Esophagus (tissue), 2 donors: Measurements from ENCODE around the gene EPS8L1. TPM values are rescaled to one million over a fixed set of nuclear protein-coding genes. Genes with fewer than 3 reads are reported as not detected.
"Not testable (repeated sequence)": the region's sequence is repeated elsewhere in the genome, so short reads cannot be mapped to it uniquely, and the experiment has no call there.

Source experiments
- H3K27ac ChIP-seq, 2 donors: one replicate each; pipeline ENCODE4 v1.5.1; 2013; ENCODE audit warnings: low read depth in 2 of 2, mild to moderate bottlenecking in 2 of 2, inconsistent platforms in 1 of 2, low read length in 1 of 2, moderate library complexity in 1 of 2
- H3K27me3 ChIP-seq, 2 donors: one replicate each; pipeline ENCODE4 v1.6.1; 2013; ENCODE audit warnings: low read length in 2 of 2, control low read depth in 1 of 2, mild to moderate bottlenecking in 1 of 2; ENCODE audit not compliant: insufficient read depth in 2 of 2, control insufficient read depth in 1 of 2
- H3K36me3 ChIP-seq, 2 donors: one replicate each; pipeline ENCODE4 v1.6.1; 2013; ENCODE audit warnings: low read length in 1 of 2; ENCODE audit not compliant: control insufficient read depth in 2 of 2, insufficient read depth in 2 of 2
- H3K4me1 ChIP-seq, 2 donors: one replicate each; pipeline ENCODE4 v1.6.1; 2013; ENCODE audit warnings: low read length in 1 of 2; ENCODE audit not compliant: control insufficient read depth in 2 of 2, insufficient read depth in 2 of 2
- H3K4me3 ChIP-seq, 2 donors: one replicate each; pipeline ENCODE4 v1.5.1; 2013; ENCODE audit warnings: low read length in 2 of 2, mild to moderate bottlenecking in 2 of 2, low read depth in 1 of 2, moderate library complexity in 1 of 2
- H3K9me3 ChIP-seq, 2 donors: one replicate each; pipeline ENCODE4 v1.6.1; 2013; ENCODE audit warnings: mild to moderate bottlenecking in 2 of 2, low read depth in 1 of 2, low read length in 1 of 2, moderate library complexity in 1 of 2; ENCODE audit not compliant: control insufficient read depth in 2 of 2, insufficient read depth in 1 of 2
- WGBS, 2 donors: extraction: QIAGEN DNeasy Blood & Tissue Kit; methylation state at CpG; one replicate each; pipeline ENCODE4 v1.1.7; 2013; 5-methylcytosine and 5-hydroxymethylcytosine counted together
- polyA plus RNA-seq, 2 donors: library from polyadenylated mRNA; stranded (reverse); fragments of 200-250 nt; gene quantifications; one replicate each; pipeline ENCODE4 v1.2.3, GENCODE V29; 2013
- donor health status: healthy with polysubstance abuse.
- donor health status: Bipolar disorder and iron deficiency.

The EPS8L1 gene
- polyA plus RNA-seq, 2 donors, result 578 to 1,427 TPM

GRCh38 chr19:55047951-55048350 lies 27.7 kb upstream of the EPS8L1 start:
- 93 to 94% methylated on average over 12 of the region's 12 CpGs for WGBS, 2 donors
- H3K4me1 ChIP-seq, result no peaks in the 10 kb centered on the region
- H3K27me3 ChIP-seq, result no peaks in the 10 kb centered on the region
- H3K36me3 ChIP-seq, result peaks cover 8 to 57% of the 10 kb centered on the region in 2 donors
- no peak overlapping the region for H3K4me3 ChIP-seq
- no peak overlapping the region for H3K27ac ChIP-seq
- peaks cover 0 to 5% of the 10 kb centered on the region in 2 donors for H3K9me3 ChIP-seq

GRCh38 chr19:55048446-55048845 lies 27.2 kb upstream of the EPS8L1 start:
- H3K27ac ChIP-seq, result no peak overlapping the region
- H3K9me3 ChIP-seq, result peaks cover 0 to 5% of the 10 kb centered on the region in 2 donors
- no peaks in the 10 kb centered on the region for H3K27me3 ChIP-seq
- peaks cover 9 to 55% of the 10 kb centered on the region in 2 donors for H3K36me3 ChIP-seq
- 95 to 96% methylated on average over 15 of the region's 15 CpGs for WGBS, 2 donors
- no peaks in the 10 kb centered on the region for H3K4me1 ChIP-seq
- no peak overlapping the region for H3K4me3 ChIP-seq

GRCh38 chr19:55050749-55051532 lies 24.7 kb upstream of the EPS8L1 start:
- Histone ChIP-seq H3K27me3 (no peaks in the 10 kb centered on the region), H3K27ac (peak overlapping the region; percentile 25 to 75), H3K4me1 (no peaks in the 10 kb centered on the region), H3K36me3 (peaks cover 12 to 52% of the 10 kb centered on the region in 2 donors), H3K9me3 (peaks cover 0 to 5% of the 10 kb centered on the region in 2 donors), H3K4me3 (no peak overlapping the region)
- 89 to 94% methylated on average over 25 of the region's 25 CpGs for WGBS, 2 donors

- Histone ChIP-seq H3K27me3 (no peaks in the 10 kb centered on the region), H3K4me3 (no peak overlapping the region), H3K9me3 (peaks cover 0 to 2% of the 10 kb centered on the region in 2 donors), H3K27ac (no peak overlapping the region), H3K4me1 (no peaks in the 10 kb centered on the region), H3K36me3 (peaks cover 13 to 37% of the 10 kb centered on the region in 2 donors)
- WGBS, 2 donors, result 83 to 94% methylated on average over 7 of the region's 7 CpGs
Measured at GRCh38 chr19:55053735-55054134, 21.9 kb upstream of the EPS8L1 start.

- Histone ChIP-seq H3K36me3 (peaks cover 13 to 30% of the 10 kb centered on the region in 2 donors), H3K4me3 (no peak overlapping the region), H3K4me1 (no peaks in the 10 kb centered on the region), H3K27ac (no peak overlapping the region), H3K27me3 (no peaks in the 10 kb centered on the region), H3K9me3 (no peaks in the 10 kb centered on the region)
- WGBS, 2 donors, result 98% methylated on average over 9 of the region's 9 CpGs
Measured at GRCh38 chr19:55056827-55057226, 18.8 kb upstream of the EPS8L1 start.

GRCh38 chr19:55058781-55059610 lies 16.7 kb upstream of the EPS8L1 start:
- WGBS, 2 donors, result 94 to 95% methylated on average over 23 of the region's 23 CpGs
- H3K9me3 ChIP-seq, result no peaks in the 10 kb centered on the region

GRCh38 chr19:55060287-55060686 lies 15.4 kb upstream of the EPS8L1 start:
- peaks cover 5 to 21% of the 10 kb centered on the region in 2 donors for H3K36me3 ChIP-seq
- 76 to 85% methylated on average over 9 of the region's 9 CpGs for WGBS, 2 donors
- not testable (repeated sequence) for H3K4me1 ChIP-seq, H3K9me3 ChIP-seq, H3K27ac ChIP-seq, H3K4me3 ChIP-seq, H3K27me3 ChIP-seq

More at GRCh38 chr19:55058781-55059610, 16.7 kb upstream of the EPS8L1 start:
- no peak overlapping the region for H3K4me3 ChIP-seq
- no peak overlapping the region for H3K27ac ChIP-seq
- H3K27me3 ChIP-seq, result no peaks in the 10 kb centered on the region
- peaks cover 7 to 22% of the 10 kb centered on the region in 2 donors for H3K36me3 ChIP-seq
- peaks cover 0 to 2% of the 10 kb centered on the region in 2 donors for H3K4me1 ChIP-seq

GRCh38 chr19:55062735-55063491 lies 12.8 kb upstream of the EPS8L1 start, which contains the start of gene RDH13:
Gene RDH13, minus strand, starts transcription at chr19:55063148. Its CDS starts 116 bp downstream, at chr19:55063032.
- H3K36me3 ChIP-seq, result peaks cover 5 to 7% of the 10 kb centered on the region in 2 donors
- peaks cover 0 to 2% of the 10 kb centered on the region in 2 donors for H3K4me1 ChIP-seq
- 2% methylated on average over 70 of the region's 70 CpGs for WGBS, 2 donors
- peak within 1 kb of the TSS; percentile 58 to 65 for H3K27ac ChIP-seq
- H3K27me3 ChIP-seq, result no peaks in the 10 kb centered on the region
- peak within 1 kb of the TSS; percentile 76 to 82 for H3K4me3 ChIP-seq
- no peaks in the 10 kb centered on the region for H3K9me3 ChIP-seq

GRCh38 chr19:55063492-55063843 lies 12.2 kb upstream of the EPS8L1 start:
- Histone ChIP-seq H3K9me3 (no peaks in the 10 kb centered on the region), H3K4me1 (peaks cover 0 to 2% of the 10 kb centered on the region in 2 donors), H3K27me3 (no peaks in the 10 kb centered on the region), H3K36me3 (peaks cover 5% of the 10 kb centered on the region in 2 donors), H3K4me3 (peak overlapping the region in 1 of 2 donors; percentile 82), H3K27ac (peak overlapping the region in 1 of 2 donors; percentile 27)
- WGBS, 2 donors, result 63 to 75% methylated on average over 3 of the region's 3 CpGs
